Keratinocyte (primary cell): ENCODE measurements around the gene RAD54L. TPM values are rescaled to one million over a fixed set of nuclear protein-coding genes. Genes with fewer than 3 reads are reported as not detected.
"Not testable (repeated sequence)": the region's sequence is repeated elsewhere in the genome, so short reads cannot be mapped to it uniquely, and the experiment has no call there.

Source experiments
- DNase-seq: peaks from one replicate; pipeline ENCODE4 v3.0.0-alpha.2; 2011; ENCODE audit warnings: low read depth, missing footprints, low spot score
- FAIRE-seq: peaks from 2 replicates; lab custom pipeline; 2011; peaks lifted over from hg19 to GRCh38; lab: Jason Lieb, UNC
- H2AFZ ChIP-seq: 2 replicates; pipeline ENCODE4 v1.6.0; 2012; ENCODE audit warnings: low read length, control low read depth, inconsistent platforms; ENCODE audit not compliant: control insufficient read depth
- H3K27ac ChIP-seq: 2 replicates; pipeline ENCODE4 v1.5.1; 2011; ENCODE audit warnings: low read length; ENCODE audit not compliant: control insufficient read depth, insufficient read depth
- H3K27me3 ChIP-seq: 3 replicates; pipeline ENCODE4 v1.6.0; 2011; ENCODE audit warnings: low read length; ENCODE audit not compliant: control insufficient read depth, insufficient read depth; ENCODE audit errors: extremely low read depth
- H3K36me3 ChIP-seq, 2 experiments: 2 replicates in 1 of 2; 3 replicates in 1 of 2; pipeline ENCODE4 v1.5.1; 2011; ENCODE audit warnings: low read length in 2 of 2, mild to moderate bottlenecking in 1 of 2; ENCODE audit not compliant: control insufficient read depth in 2 of 2, insufficient read depth in 2 of 2; ENCODE audit errors: extremely low read depth in 1 of 2
- H3K4me1 ChIP-seq: 3 replicates; pipeline ENCODE4 v1.5.1; 2011; ENCODE audit warnings: low read length; ENCODE audit not compliant: control insufficient read depth, insufficient read depth; ENCODE audit errors: extremely low read depth
- H3K4me2 ChIP-seq: 3 replicates; pipeline ENCODE4 v1.6.0; 2011; ENCODE audit warnings: low read depth, low read length; ENCODE audit not compliant: control insufficient read depth, insufficient read depth; ENCODE audit errors: extremely low read depth
- H3K4me3 ChIP-seq, 3 experiments: fragments of 200-600 bp in 1 of 3; sonication (generic) in 1 of 3; 2 replicates in 2 of 3; 3 replicates in 1 of 3; pipeline ENCODE4 v1.5.1; 2011 to 2016; ENCODE audit warnings: low read length in 3 of 3, mild to moderate bottlenecking in 3 of 3, control low read depth in 2 of 3, inconsistent platforms in 1 of 3, low read depth in 1 of 3, mixed read lengths in 1 of 3, mixed run types in 1 of 3, moderate library complexity in 1 of 3; ENCODE audit not compliant: control insufficient read depth in 2 of 3, insufficient read depth in 2 of 3; ENCODE audit errors: extremely low read depth in 1 of 3
- H3K79me2 ChIP-seq: 2 replicates; pipeline ENCODE4 v1.6.0; 2012; ENCODE audit warnings: low read length; ENCODE audit not compliant: control insufficient read depth, insufficient read depth
- H3K9ac ChIP-seq: 3 replicates; pipeline ENCODE4 v1.6.0; 2011; ENCODE audit warnings: low read length; ENCODE audit not compliant: control insufficient read depth, insufficient read depth; ENCODE audit errors: extremely low read depth
- H3K9me1 ChIP-seq: 3 replicates; pipeline ENCODE4 v1.6.0; 2011; ENCODE audit warnings: low read length; ENCODE audit not compliant: control insufficient read depth, insufficient read depth; ENCODE audit errors: extremely low read depth
- H3K9me3 ChIP-seq: 2 replicates; pipeline ENCODE4 v1.5.1; 2012; ENCODE audit warnings: low read depth, low read length; ENCODE audit not compliant: control insufficient read depth
- H4K20me1 ChIP-seq: 3 replicates; pipeline ENCODE4 v1.6.0; 2011; ENCODE audit warnings: low read length; ENCODE audit not compliant: control insufficient read depth, insufficient read depth; ENCODE audit errors: extremely low read depth
- EZH2 ChIP-seq: IDR thresholded peaks from one replicate; pipeline ENCODE4 v1.6.1; 2012; ENCODE audit warnings: inconsistent platforms, mild to moderate bottlenecking, low read length, moderate library complexity
- dilution Hi-C: fragments of 300-500 bp; cut with MboI; formaldehyde crosslinking; loops from one replicate; pipeline ENCODE4 v1.7.0; 2020; ENCODE audit warnings: low sequenced_read_pairs; ENCODE audit not compliant: extremely low pct_ligation_motif_present
- polyA plus RNA-seq, 5 experiments: library from polyadenylated mRNA; depleted of rRNA in 3 of 5; stranded (reverse) in 3 of 5; stranded (forward) in 1 of 5; unstranded in 1 of 5; fragments of >200 nt; gene quantifications; 1 replicate in 1 of 5; 2 replicates in 3 of 5; 3 replicates in 1 of 5; pipeline versions ENCODE4 v1.2.1 to v1.2.3, GENCODE V29; 2011 to 2012; ENCODE audit warnings: missing spikeins in 2 of 5, low read depth in 1 of 5, low replicate concordance in 1 of 5
- TF ChIP-seq, protein P1 (sequence below), 3 experiments: IDR thresholded peaks in 1 of 3; conservative IDR thresholded peaks in 1 of 3; optimal IDR thresholded peaks in 1 of 3; 2 replicates in 2 of 3; 3 replicates in 1 of 3; pipeline versions ENCODE3 to v1.5.1; 2011; ENCODE audit warnings: low read length in 3 of 3, mild to moderate bottlenecking in 3 of 3, moderate library complexity in 2 of 3, control low read depth in 1 of 3, inconsistent platforms in 1 of 3; ENCODE audit not compliant: insufficient read depth in 2 of 3; ENCODE audit errors: extremely low read depth in 1 of 3

Gene RAD54L
- polyA plus RNA-seq, 1 donor (not counting 4 experiments of a cell fraction or from before 2014, with no cell fraction given) = 3.8 TPM

DNA sequence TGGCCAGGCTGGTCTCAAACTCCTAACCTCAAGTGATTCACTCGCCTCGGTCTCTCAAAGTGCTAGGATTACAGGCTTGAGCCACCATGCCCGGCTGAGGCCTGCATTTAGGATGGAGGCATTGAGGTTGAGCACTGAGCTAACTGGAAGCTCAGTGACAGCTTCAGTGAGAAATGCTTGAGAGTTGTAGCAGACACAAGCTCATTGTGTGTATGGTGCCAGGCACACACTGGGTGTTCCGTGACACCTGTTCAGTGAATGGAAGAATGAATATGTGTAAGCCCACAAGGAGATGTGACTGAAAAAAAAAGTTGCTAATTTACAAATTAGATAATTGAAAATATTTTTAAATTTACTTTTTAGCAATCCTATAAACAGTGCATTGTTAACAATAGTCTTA is 22.6 kb upstream of the RAD54L start:
- no peak for TF ChIP-seq EZH2
- DNase-seq (no peak), FAIRE-seq (no peak)
- H3K27ac ChIP-seq = no peak overlapping the region
- H3K9me1 ChIP-seq = no peaks in the 10 kb centered on the region
- H3K4me1 ChIP-seq = peaks cover 7% of the 10 kb centered on the region
- dilution Hi-C loops = no loop called here
- no peaks in the 10 kb centered on the region for H3K79me2 ChIP-seq
- no peaks in the 10 kb centered on the region for H4K20me1 ChIP-seq
- no peaks in the 10 kb centered on the region for H3K27me3 ChIP-seq
- no peaks in the 10 kb centered on the region for H3K36me3 ChIP-seq
- no peaks in the 10 kb centered on the region for H3K9me3 ChIP-seq
- H3K4me3 ChIP-seq = no peak overlapping the region
- no peak overlapping the region for H3K9ac ChIP-seq
- H2AFZ ChIP-seq = no peak overlapping the region
- no peak overlapping the region for H3K4me2 ChIP-seq

DNA sequence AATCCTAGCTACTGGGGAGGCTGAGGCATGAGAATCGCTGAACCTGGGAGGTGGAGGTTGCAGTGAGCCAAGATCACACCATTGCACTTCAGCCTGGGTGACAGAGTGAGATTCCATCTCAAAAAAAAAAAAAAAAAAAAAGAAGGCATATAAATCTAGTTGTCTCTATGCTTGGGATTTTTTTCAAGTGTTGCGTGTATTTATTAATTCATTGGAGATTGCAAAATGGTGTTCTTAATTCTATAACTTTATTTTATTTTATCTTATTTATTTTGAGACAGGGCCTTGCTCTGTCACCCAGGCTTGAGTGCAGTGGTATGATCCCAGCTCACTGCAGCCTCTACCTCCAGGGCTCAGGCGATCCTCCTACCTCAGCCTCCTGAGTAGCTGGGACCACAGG is 16.3 kb upstream of the RAD54L start:
- H3K9ac ChIP-seq, H4K20me1 ChIP-seq, DNase-seq, H3K4me3 ChIP-seq, H2AFZ ChIP-seq, dilution Hi-C loops, FAIRE-seq, H3K27ac ChIP-seq, H3K4me2 ChIP-seq, H3K4me1 ChIP-seq, H3K36me3 ChIP-seq, H3K27me3 ChIP-seq, H3K9me1 ChIP-seq, H3K79me2 ChIP-seq, H3K9me3 ChIP-seq: not testable (repeated sequence)

DNA sequence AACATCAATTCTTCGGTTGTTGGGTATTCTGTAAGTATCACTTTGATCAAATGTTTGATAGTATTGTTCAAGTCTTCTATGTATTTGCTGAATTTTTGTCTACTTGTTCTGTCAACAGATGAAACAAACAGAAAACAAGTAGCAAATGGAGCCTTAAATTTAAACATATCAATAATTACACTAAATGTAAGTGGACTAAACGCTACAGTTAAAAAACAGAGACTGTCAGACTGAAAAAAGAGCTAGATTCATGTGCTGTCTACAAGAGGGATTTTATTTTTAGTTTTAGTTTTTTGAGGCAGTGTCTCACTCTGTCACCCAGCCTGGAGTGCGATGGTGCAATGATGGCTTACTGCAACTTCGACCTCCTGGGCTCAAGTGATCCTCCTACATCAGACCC is 10.7 kb upstream of the RAD54L start:
- H3K27me3 ChIP-seq = no peaks in the 10 kb centered on the region
- H3K27ac ChIP-seq = no peak overlapping the region
- no peaks in the 10 kb centered on the region for H3K36me3 ChIP-seq
- no peaks in the 10 kb centered on the region for H3K4me1 ChIP-seq
- H3K4me2 ChIP-seq = no peak overlapping the region
- H4K20me1 ChIP-seq = no peaks in the 10 kb centered on the region
- FAIRE-seq = no peak
- no peak for DNase-seq
- no peak overlapping the region for H3K4me3 ChIP-seq
- TF ChIP-seq EZH2 = no peak
- TF ChIP-seq, protein P1, sequence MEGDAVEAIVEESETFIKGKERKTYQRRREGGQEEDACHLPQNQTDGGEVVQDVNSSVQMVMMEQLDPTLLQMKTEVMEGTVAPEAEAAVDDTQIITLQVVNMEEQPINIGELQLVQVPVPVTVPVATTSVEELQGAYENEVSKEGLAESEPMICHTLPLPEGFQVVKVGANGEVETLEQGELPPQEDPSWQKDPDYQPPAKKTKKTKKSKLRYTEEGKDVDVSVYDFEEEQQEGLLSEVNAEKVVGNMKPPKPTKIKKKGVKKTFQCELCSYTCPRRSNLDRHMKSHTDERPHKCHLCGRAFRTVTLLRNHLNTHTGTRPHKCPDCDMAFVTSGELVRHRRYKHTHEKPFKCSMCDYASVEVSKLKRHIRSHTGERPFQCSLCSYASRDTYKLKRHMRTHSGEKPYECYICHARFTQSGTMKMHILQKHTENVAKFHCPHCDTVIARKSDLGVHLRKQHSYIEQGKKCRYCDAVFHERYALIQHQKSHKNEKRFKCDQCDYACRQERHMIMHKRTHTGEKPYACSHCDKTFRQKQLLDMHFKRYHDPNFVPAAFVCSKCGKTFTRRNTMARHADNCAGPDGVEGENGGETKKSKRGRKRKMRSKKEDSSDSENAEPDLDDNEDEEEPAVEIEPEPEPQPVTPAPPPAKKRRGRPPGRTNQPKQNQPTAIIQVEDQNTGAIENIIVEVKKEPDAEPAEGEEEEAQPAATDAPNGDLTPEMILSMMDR (optimal IDR thresholded peaks at IDR 0.05 in 1 of 3, IDR thresholded peaks at IDR 0.05 in 1 of 3, conservative IDR thresholded peaks at IDR 0.05 in 1 of 3; ENCODE audit: extremely low read depth in 1 of 3, insufficient read depth in 2 of 3, low read length in 3 of 3) = no peak
- no peak overlapping the region for H2AFZ ChIP-seq
- H3K9me1 ChIP-seq = no peaks in the 10 kb centered on the region
- no peaks in the 10 kb centered on the region for H3K79me2 ChIP-seq
- dilution Hi-C loops = no loop called here
- H3K9me3 ChIP-seq = no peaks in the 10 kb centered on the region
- H3K9ac ChIP-seq = no peak overlapping the region

DNA sequence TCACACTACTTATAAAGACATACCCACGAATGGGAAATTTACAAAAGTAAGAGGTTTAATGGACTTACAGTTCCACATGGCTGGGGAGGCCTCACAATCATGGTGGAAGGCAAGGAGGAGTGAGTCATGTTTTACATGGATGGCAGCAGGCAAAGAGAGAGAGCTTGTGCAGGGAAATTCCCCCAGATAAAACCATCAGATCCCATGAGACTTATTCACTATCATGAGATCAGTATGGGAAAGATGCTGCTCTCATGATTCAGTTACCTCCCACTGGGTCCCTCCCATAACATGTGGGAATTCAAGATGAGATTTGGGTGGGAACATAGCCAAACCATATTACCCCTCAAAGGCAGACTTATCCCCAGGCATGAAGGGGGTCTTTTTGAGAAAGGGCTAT is 8.7 kb upstream of the RAD54L start:
- H2AFZ ChIP-seq, DNase-seq, H4K20me1 ChIP-seq, H3K9me3 ChIP-seq, dilution Hi-C loops, H3K9me1 ChIP-seq, H3K27ac ChIP-seq, H3K79me2 ChIP-seq, H3K4me2 ChIP-seq, H3K27me3 ChIP-seq, FAIRE-seq, H3K4me1 ChIP-seq, H3K36me3 ChIP-seq, H3K9ac ChIP-seq, H3K4me3 ChIP-seq: not testable (repeated sequence)
